WI38 (cell line): Measurements from ENCODE around the gene MRPL41.
A peak's percentile ranks its signal among the peaks of the same experiment; 100 is the strongest.
"Not testable (repeated sequence)": the region's sequence is repeated elsewhere in the genome, so short reads cannot be mapped to it uniquely, and the experiment has no call there.

Experiments used
- H3K4me3 ChIP-seq: 2 replicates; pipeline ENCODE4 v1.5.1; 2011; ENCODE audit warnings: low read depth, mild to moderate bottlenecking, control low read depth, low read length
- CTCF ChIP-seq: IDR thresholded peaks from 2 replicates; pipeline ENCODE4 v1.5.1; 2012; ENCODE audit warnings: low read depth, mild to moderate bottlenecking, control low read depth, low read length

Gene MRPL41

GRCh38 chr9:137530331-137530730, 21.3 kb upstream of the MRPL41 start:
- TF ChIP-seq CTCF = no peak
- H3K4me3 ChIP-seq = no peak overlapping the region

- no peak overlapping the region for H3K4me3 ChIP-seq
- no peak for TF ChIP-seq CTCF
These were observed 20.4 kb upstream of the MRPL41 start for GRCh38 chr9:137531099-137531765.

GRCh38 chr9:137532891-137533468, 18.7 kb upstream of the MRPL41 start:
- not testable (repeated sequence) for H3K4me3 ChIP-seq

GRCh38 chr9:137534256-137535119, 17.2 kb upstream of the MRPL41 start:
- TF ChIP-seq CTCF = peak; percentile 67
- no peak overlapping the region for H3K4me3 ChIP-seq

GRCh38 chr9:137535120-137535428, 16.6 kb upstream of the MRPL41 start:
- no peak for TF ChIP-seq CTCF
- no peak overlapping the region for H3K4me3 ChIP-seq

- H3K4me3 ChIP-seq = not testable (repeated sequence)
These were observed 15.0 kb upstream of the MRPL41 start for GRCh38 chr9:137536594-137537131.

- TF ChIP-seq CTCF = no peak
- H3K4me3 ChIP-seq = no peak overlapping the region
These were observed 13.6 kb upstream of the MRPL41 start for GRCh38 chr9:137538058-137538457.

- no peak for TF ChIP-seq CTCF
- no peak overlapping the region for H3K4me3 ChIP-seq
These were observed 11.1 kb upstream of the MRPL41 start for GRCh38 chr9:137540536-137540935.
